ENCODE results near the gene EHBP1L1. TPM values are rescaled to one million over a fixed set of nuclear protein-coding genes. Genes with fewer than 3 reads are reported as not detected.
A peak's percentile ranks its signal among the peaks of the same experiment; 100 is the strongest.

EHBP1L1 gene
- total RNA-seq, 1 donor from 2014 or later: 149 TPM

- peak; percentile 95 for DNase-seq (ENCODE audit: low spot score)
- peak; percentile 96 for ATAC-seq
- intact Hi-C loops (cut with DNase I): loop anchor here (5.0 kb wide), 1 partner anchor 35 kb away; the partner anchor contains the start of genes FAM89B and ZNRD2
Observed at GRCh38 chr11:65606876-65607613, 31.2 kb downstream of the EHBP1L1 start.

GRCh38 chr11:65607614-65608426, 32.0 kb downstream of the EHBP1L1 start:
- intact Hi-C loops (cut with DNase I): loop anchor here (5.0 kb wide), 1 partner anchor 36 kb away; the partner anchor contains the start of genes FAM89B and ZNRD2
- no peak for DNase-seq (ENCODE audit: low spot score)
- ATAC-seq: no peak

- DNase-seq (ENCODE audit: low spot score) (no peak), ATAC-seq (no peak)
- intact Hi-C loops (cut with DNase I): loop anchor here (5.0 kb wide), 1 partner anchor 37 kb away; the partner anchor contains the start of genes FAM89B and ZNRD2
Observed at GRCh38 chr11:65609229-65609628, 33.4 kb downstream of the EHBP1L1 start.

GRCh38 chr11:65609665-65610064, 33.8 kb downstream of the EHBP1L1 start:
- intact Hi-C loops (cut with DNase I): loop anchor here (5.0 kb wide), 1 partner anchor 37 kb away; the partner anchor contains the start of genes FAM89B and ZNRD2
- DNase-seq (ENCODE audit: low spot score) (no peak), ATAC-seq (no peak)

GRCh38 chr11:65610404-65610803, 34.6 kb downstream of the EHBP1L1 start:
- intact Hi-C loops (cut with DNase I): no loop called here
- DNase-seq (ENCODE audit: low spot score) (no peak), ATAC-seq (no peak)

GRCh38 chr11:65611028-65611757, 35.3 kb downstream of the EHBP1L1 start:
- ATAC-seq: no peak
- DNase-seq (ENCODE audit: low spot score): no peak
- intact Hi-C loops (cut with DNase I): no loop called here

- intact Hi-C loops (cut with DNase I): no loop called here
- ATAC-seq (no peak), DNase-seq (ENCODE audit: low spot score) (no peak)
Observed at GRCh38 chr11:65611758-65612603, 36.1 kb downstream of the EHBP1L1 start.

- intact Hi-C loops (cut with DNase I): no loop called here
- DNase-seq (ENCODE audit: low spot score) (no peak), ATAC-seq (no peak)
Observed at GRCh38 chr11:65612691-65613090, 36.8 kb downstream of the EHBP1L1 start.

- DNase-seq (ENCODE audit: low spot score) (peak; percentile 78), ATAC-seq (no peak)
- intact Hi-C loops (cut with DNase I): no loop called here
Observed at GRCh38 chr11:65613091-65613928, 37.5 kb downstream of the EHBP1L1 start.

GRCh38 chr11:65615229-65615949, 39.5 kb downstream of the EHBP1L1 start, which contains the start of gene PCNX3:
PCNX3 (plus strand) TSS chr11:65615776; CDS start chr11:65616312, 536 bp downstream.
- ATAC-seq (peak; percentile 89), DNase-seq (ENCODE audit: low spot score) (peak; percentile 100)
- intact Hi-C loops (cut with DNase I): no loop called here

- intact Hi-C loops (cut with DNase I): no loop called here
- ATAC-seq: no peak
- DNase-seq (ENCODE audit: low spot score): no peak
Observed at GRCh38 chr11:65615950-65616574, 40.2 kb downstream of the EHBP1L1 start.

GRCh38 chr11:65616575-65617001, 40.7 kb downstream of the EHBP1L1 start:
- intact Hi-C loops (cut with DNase I): no loop called here
- ATAC-seq: no peak
- DNase-seq (ENCODE audit: low spot score): no peak

GRCh38 chr11:65617136-65617850, 41.4 kb downstream of the EHBP1L1 start:
- intact Hi-C loops (cut with DNase I): no loop called here
- DNase-seq (ENCODE audit: low spot score) (no peak), ATAC-seq (no peak)

GRCh38 chr11:65617990-65618751, 42.3 kb downstream of the EHBP1L1 start:
- intact Hi-C loops (cut with DNase I): no loop called here

GRCh38 chr11:65618763-65619162, 42.9 kb downstream of the EHBP1L1 start:
- DNase-seq (ENCODE audit: low spot score): no peak
- ATAC-seq: no peak
- intact Hi-C loops (cut with DNase I): no loop called here

More at GRCh38 chr11:65617990-65618751, 42.3 kb downstream of the EHBP1L1 start:
- ATAC-seq: no peak
- no peak for DNase-seq (ENCODE audit: low spot score)

Data from sciatic nerve (tissue), 2 donors.